Activated CD8-positive, alpha-beta T cell treated with anti-CD3 and anti-CD28 coated beads for 36 hours (primary cell): ENCODE results near the gene THRAP3. TPM values are rescaled to one million over a fixed set of nuclear protein-coding genes. Genes with fewer than 3 reads are reported as not detected.

Experiments used
- ATAC-seq: fragments of 200-7000 bp; cut with Tn5 transposase; one replicate; pipeline ENCODE4 v1.10.0; 2021; ENCODE audit warnings: mild to moderate bottlenecking, moderate library complexity
- CTCF ChIA-PET: fragments of 350-600 bp; sonication (Branson Sonifier 250); formaldehyde crosslinking; loops from one replicate; lab custom pipeline; 2021; ENCODE audit warnings: antibody characterized with exemption; lab: Charles Lee
- POLR2A ChIA-PET: fragments of 350-600 bp; sonication (Branson Sonifier 250); formaldehyde crosslinking; loops from one replicate; lab custom pipeline; 2021; ENCODE audit warnings: antibody characterized with exemption; lab: Charles Lee
- DNase-seq: peaks from one replicate; pipeline ENCODE4 v3.0.0-alpha.2; 2020
- H3K27ac Mint-ChIP-seq: one replicate; pipeline ENCODE4 v1.8.0; 2021; ENCODE audit warnings: mild to moderate bottlenecking, mixed read lengths
- H3K27me3 Mint-ChIP-seq: one replicate; pipeline ENCODE4 v1.8.0; 2021; ENCODE audit warnings: mixed read lengths
- H3K36me3 Mint-ChIP-seq: one replicate; pipeline ENCODE4 v1.8.0; 2021; ENCODE audit warnings: low read depth, mixed read lengths
- H3K4me1 Mint-ChIP-seq: one replicate; pipeline ENCODE4 v1.8.0; 2021; ENCODE audit warnings: low read depth, mixed read lengths
- H3K4me3 Mint-ChIP-seq: one replicate; pipeline ENCODE4 v1.8.0; 2021; ENCODE audit warnings: mild to moderate bottlenecking, moderate library complexity, mixed read lengths
- H3K9me3 Mint-ChIP-seq: one replicate; pipeline ENCODE4 v1.8.0; 2021; ENCODE audit warnings: mixed read lengths
- CTCF ChIP-seq: fragments of 200-600 bp; IDR thresholded peaks from one replicate; pipeline ENCODE4 v1.8.0; 2022; ENCODE audit warnings: antibody characterized with exemption, mild to moderate bottlenecking
- intact Hi-C: fragments of 100-400 bp; cut with micrococcal nuclease; formaldehyde crosslinking; loops from one replicate; pipeline ENCODE4 v1.10.0; 2022
- total RNA-seq, 2 experiments: library from RNA; stranded (reverse); gene quantifications; one replicate each; pipeline ENCODE4 v1.2.3, GENCODE V29; 2021

The THRAP3 gene
- total RNA-seq, 2 experiments from 2014 or later: 119 to 121 TPM

- CTCF ChIA-PET: interaction anchor here (1.0 to 1.4 kb wide), 2 partner anchors 11 to 108 kb away, joined by 3 to 4 read pairs; no protein-coding TSS in a partner anchor
- no peak overlapping the region for H3K27ac Mint-ChIP-seq
- no peaks in the 10 kb centered on the region for H3K4me1 Mint-ChIP-seq
- no peak for ATAC-seq
- DNase-seq: no peak
- POLR2A ChIA-PET: interaction anchor here (0.9 to 1.0 kb wide), 2 partner anchors 10 to 43 kb away, joined by 3 read pairs; no protein-coding TSS in a partner anchor
- peaks cover 42% of the 10 kb centered on the region for H3K36me3 Mint-ChIP-seq
- no peak for TF ChIP-seq CTCF
- H3K4me3 Mint-ChIP-seq: no peak overlapping the region
- H3K27me3 Mint-ChIP-seq: no peaks in the 10 kb centered on the region
- no peaks in the 10 kb centered on the region for H3K9me3 Mint-ChIP-seq
- intact Hi-C loops: no loop called here
Observed at GRCh38 chr1:36177589-36178431, 46.4 kb upstream of the THRAP3 start.

- peaks cover 36% of the 10 kb centered on the region for H3K36me3 Mint-ChIP-seq
- CTCF ChIA-PET: interaction anchor here (1.3 kb wide), 1 partner anchor 9 kb away, joined by 3 read pairs; no protein-coding TSS in a partner anchor
- ATAC-seq (no peak), DNase-seq (no peak)
- H3K4me3 Mint-ChIP-seq: no peak overlapping the region
- no peak for TF ChIP-seq CTCF
- H3K27me3 Mint-ChIP-seq: no peaks in the 10 kb centered on the region
- H3K27ac Mint-ChIP-seq: no peak overlapping the region
- POLR2A ChIA-PET: interaction anchor here (1.5 to 1.6 kb wide), 2 partner anchors 11 to 18 kb away, joined by 3 to 4 read pairs; no protein-coding TSS in a partner anchor
- no peaks in the 10 kb centered on the region for H3K9me3 Mint-ChIP-seq
- H3K4me1 Mint-ChIP-seq: no peaks in the 10 kb centered on the region
- intact Hi-C loops: no loop called here
Observed at GRCh38 chr1:36178471-36179219, 45.6 kb upstream of the THRAP3 start.

- intact Hi-C loops: no loop called here
- H3K4me3 Mint-ChIP-seq: no peak overlapping the region
- ATAC-seq: no peak
- H3K4me1 Mint-ChIP-seq: no peaks in the 10 kb centered on the region
- no peak for DNase-seq
- ChIA-PET POLR2A (interaction anchor here (1.5 to 1.6 kb wide), 2 partner anchors 11 to 18 kb away, joined by 3 to 4 read pairs; no protein-coding TSS in a partner anchor), CTCF (interaction anchor here (1.0 to 1.3 kb wide), 2 partner anchors 10 to 14 kb away, joined by 3 read pairs; no protein-coding TSS in a partner anchor)
- H3K36me3 Mint-ChIP-seq: peaks cover 34% of the 10 kb centered on the region
- TF ChIP-seq CTCF: no peak
- no peaks in the 10 kb centered on the region for H3K27me3 Mint-ChIP-seq
- H3K27ac Mint-ChIP-seq: no peak overlapping the region
- H3K9me3 Mint-ChIP-seq: no peaks in the 10 kb centered on the region
Observed at GRCh38 chr1:36179220-36179600, 45.0 kb upstream of the THRAP3 start.

GRCh38 chr1:36182734-36183133 lies 41.5 kb upstream of the THRAP3 start:
- ChIA-PET POLR2A (interaction anchor here (0.6 to 2.6 kb wide), 8 partner anchors 11 to 42 kb away, joined by 3 to 13 read pairs (median 4); partner anchors contain the start of genes THRAP3 and TRAPPC3), CTCF (interaction anchor here (1.1 to 1.7 kb wide), 4 partner anchors 10 to 103 kb away, joined by 3 to 17 read pairs (median 6); partner anchors contain the start of gene TRAPPC3)
- Mint-ChIP-seq H3K27ac (peak overlapping the region; percentile 27), H3K36me3 (peaks cover 20% of the 10 kb centered on the region), H3K27me3 (no peaks in the 10 kb centered on the region), H3K4me1 (no peaks in the 10 kb centered on the region), H3K9me3 (no peaks in the 10 kb centered on the region), H3K4me3 (no peak overlapping the region)
- no peak for DNase-seq
- no peak for TF ChIP-seq CTCF
- ATAC-seq: peak; percentile 31
- intact Hi-C loops: no loop called here
